SK-MEL-5 (cell line): ENCODE data around the gene ZNF208. TPM values are rescaled to one million over a fixed set of nuclear protein-coding genes. Genes with fewer than 3 reads are reported as not detected.
A peak's percentile ranks its signal among the peaks of the same experiment; 100 is the strongest.
"Not testable (repeated sequence)": the region's sequence is repeated elsewhere in the genome, so short reads cannot be mapped to it uniquely, and the experiment has no call there.

Source experiments
- DNase-seq: peaks from one replicate; pipeline ENCODE4 v3.0.0-alpha.2; 2016; ENCODE audit warnings: low read depth, low spot score
- in situ Hi-C: cut with HindIII; loops from 2 replicates; pipeline ENCODE4 v1.10.0; 2016; ENCODE audit warnings: low sequenced_read_pairs, high pct_unique_total_duplicates, low pct_unique_long_range_greater_than_20kb
- polyA plus RNA-seq, 2 experiments: library from polyadenylated mRNA; depleted of rRNA; stranded (reverse); fragments of >200 nt; gene quantifications; 2 replicates each; pipeline ENCODE4 v1.2.3, GENCODE V29; 2015
- total RNA-seq: library from RNA; depleted of rRNA; stranded (reverse); fragments of >200 nt; shearing (Covaris generic); gene quantifications from 2 replicates; pipeline ENCODE4 v1.2.3, GENCODE V29; 2014; rRNA removed

The ZNF208 gene
- total RNA-seq, result 0.26 and 0.90 TPM in 2 replicates
- 0.10 and 0.20 TPM in 2 replicates for polyA plus RNA-seq (2015; cell fraction: cytosol; rRNA removed)
- 1.1 and 1.7 TPM in 2 replicates for polyA plus RNA-seq (2015; cell fraction: nucleus; rRNA removed)

- peak; percentile 1 for DNase-seq
- in situ Hi-C loops, result not testable (repeated sequence)
Measured at GRCh38 chr19:22010437-22011143, at the start of gene ZNF208. Gene ZNF208 (minus strand): TSS chr19:22010943. CDS start chr19:22010794, 149 bp downstream.

GRCh38 chr19:22052644-22053013 lies 41.9 kb upstream of the ZNF208 start:
- in situ Hi-C loops, result no loop called here

GRCh38 chr19:22041151-22041550 lies 30.4 kb upstream of the ZNF208 start:
- DNase-seq, in situ Hi-C loops: not testable (repeated sequence)

More at GRCh38 chr19:22052644-22053013, 41.9 kb upstream of the ZNF208 start:
- DNase-seq, result no peak

DNA sequence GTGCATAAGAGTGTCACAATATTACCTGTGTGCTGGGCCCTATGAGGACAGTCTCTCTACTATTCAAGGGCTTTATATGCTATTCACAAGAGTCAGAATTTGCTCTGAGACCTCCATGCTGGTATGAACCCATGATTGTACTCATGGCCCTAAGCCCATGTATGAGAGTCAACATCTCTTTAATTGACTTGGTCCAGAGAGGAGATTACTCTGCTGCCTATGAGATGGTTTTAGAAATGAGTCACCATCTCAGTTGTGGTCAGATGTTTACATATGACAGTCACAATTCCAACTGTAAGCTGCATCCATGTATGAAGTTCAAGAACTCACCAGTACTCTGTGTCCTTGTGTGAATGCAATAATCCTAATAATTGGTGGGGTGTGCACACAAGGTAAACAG lies 19.9 kb upstream of the ZNF208 start:
- in situ Hi-C loops, result no loop called here
- no peak for DNase-seq

DNA sequence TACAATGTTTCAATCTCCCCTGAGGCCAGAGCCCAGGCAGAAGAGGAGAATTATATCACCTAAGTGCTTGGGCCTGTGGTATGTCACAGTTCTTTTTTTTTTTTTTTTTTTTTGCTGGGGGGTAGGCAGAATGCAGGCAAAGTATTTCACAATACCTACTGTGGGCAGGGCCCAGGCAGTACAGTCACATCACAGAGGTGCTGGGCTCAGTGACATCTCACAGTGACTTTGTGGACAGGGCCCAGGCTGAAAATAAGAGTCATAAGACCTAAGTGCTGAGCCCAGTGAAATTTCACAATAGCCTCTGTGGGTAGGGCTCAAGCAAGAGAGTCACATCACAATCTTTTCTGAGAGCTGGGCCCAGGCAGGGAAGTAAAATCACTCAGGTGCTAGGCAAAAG lies 15.9 kb upstream of the ZNF208 start:
- no peak for DNase-seq
- in situ Hi-C loops, result no loop called here

DNA sequence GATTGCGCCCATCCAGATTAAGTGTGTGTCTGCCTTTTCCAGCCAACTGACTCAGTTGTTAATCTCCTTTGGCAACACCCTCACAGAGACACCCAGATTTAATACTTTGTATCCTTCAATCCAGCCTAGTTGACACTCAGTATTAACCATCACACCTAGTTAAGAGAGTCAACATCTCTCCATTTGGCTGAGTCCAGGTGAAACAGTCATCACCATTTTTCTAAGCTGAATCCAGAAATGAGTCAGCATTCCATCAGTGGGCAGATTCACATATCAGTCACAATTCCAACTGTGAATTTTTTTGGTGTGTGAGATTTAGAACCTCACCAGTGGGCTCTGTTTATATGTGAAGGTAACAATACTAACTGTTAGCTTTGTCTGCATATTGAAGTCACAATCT lies 14.8 kb upstream of the ZNF208 start:
- in situ Hi-C loops, DNase-seq: not testable (repeated sequence)

GRCh38 chr19:21970466-21970865 lies 40.3 kb downstream of the ZNF208 start:
- DNase-seq, result no peak

GRCh38 chr19:21947775-21948174 lies 63.0 kb downstream of the ZNF208 start:
- in situ Hi-C loops, result no loop called here
- DNase-seq, result no peak

More at GRCh38 chr19:21970466-21970865, 40.3 kb downstream of the ZNF208 start:
- in situ Hi-C loops, result no loop called here

- in situ Hi-C loops, result no loop called here
- DNase-seq, result no peak
Measured at GRCh38 chr19:21940684-21941083, 70.1 kb downstream of the ZNF208 start.

DNA sequence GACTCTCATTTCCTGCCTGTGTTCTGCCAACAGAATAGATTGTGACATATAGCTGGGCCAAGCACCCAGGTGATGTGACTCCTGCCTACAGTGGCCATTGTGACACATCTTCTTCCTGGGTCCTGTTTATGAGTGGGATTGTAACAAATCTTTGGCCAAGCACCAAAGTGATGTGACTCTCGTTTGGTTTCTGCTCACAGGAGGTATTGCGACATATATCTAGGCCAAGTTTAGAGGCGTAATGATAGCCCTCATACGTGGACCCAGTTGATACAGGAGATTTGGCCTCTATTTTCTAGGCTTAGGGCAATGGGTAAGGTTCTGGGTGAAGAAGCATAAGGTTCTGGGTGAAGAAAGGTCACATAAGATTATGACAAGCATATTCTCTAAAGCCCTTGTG lies 76.2 kb downstream of the ZNF208 start:
- in situ Hi-C loops, result no loop called here
- DNase-seq, result no peak

DNA sequence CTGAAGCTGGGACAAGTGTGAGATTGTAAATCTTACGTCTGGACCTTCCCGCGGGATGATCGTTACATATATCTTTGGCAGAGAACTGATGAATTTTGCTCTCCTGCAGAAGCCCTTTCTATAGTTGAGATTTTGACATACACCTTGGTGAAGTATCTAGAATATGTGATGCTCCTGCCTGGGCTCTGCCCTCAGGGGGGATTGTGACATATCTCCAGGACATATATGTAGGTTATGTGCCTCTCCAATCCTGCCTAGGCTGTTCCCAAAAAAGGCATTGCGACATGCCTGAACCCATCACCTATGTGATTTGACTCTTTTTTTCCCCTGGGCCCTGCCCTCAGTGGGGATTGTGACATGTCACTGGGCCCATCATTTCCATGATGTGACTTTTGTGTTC lies 76.6 kb downstream of the ZNF208 start:
- DNase-seq, result no peak
- in situ Hi-C loops, result no loop called here

GRCh38 chr19:21922276-21922675 lies 88.5 kb downstream of the ZNF208 start:
- in situ Hi-C loops, result no loop called here
- no peak for DNase-seq

DNA sequence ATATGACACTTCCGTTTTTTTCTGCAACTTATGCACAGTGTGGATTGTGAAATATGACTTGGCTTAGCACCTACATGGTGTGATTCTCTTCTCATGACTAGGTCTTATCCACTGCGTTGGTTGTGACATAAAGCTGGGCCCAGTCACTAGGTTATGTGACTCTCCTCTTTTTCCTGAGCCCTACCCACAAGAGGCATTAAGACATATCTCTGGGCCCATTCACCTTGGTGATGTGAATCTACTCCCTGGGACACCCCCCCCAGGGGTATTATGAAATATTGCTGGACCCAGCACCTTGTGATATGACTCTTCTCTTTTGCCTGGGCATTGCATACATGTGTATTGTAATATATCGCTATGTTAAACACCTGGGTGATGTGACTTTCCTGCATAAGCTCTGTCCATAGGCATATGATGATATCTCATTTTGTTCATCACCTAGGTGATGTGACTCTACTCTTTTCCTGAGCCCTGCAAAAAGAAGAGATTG lies 89.0 kb downstream of the ZNF208 start:
- no peak for DNase-seq
- in situ Hi-C loops, result no loop called here

- in situ Hi-C loops, result no loop called here
- no peak for DNase-seq
Measured at GRCh38 chr19:21915411-21915810, 95.3 kb downstream of the ZNF208 start.

GRCh38 chr19:21912654-21913053 lies 98.1 kb downstream of the ZNF208 start:
- in situ Hi-C loops, result no loop called here

DNA sequence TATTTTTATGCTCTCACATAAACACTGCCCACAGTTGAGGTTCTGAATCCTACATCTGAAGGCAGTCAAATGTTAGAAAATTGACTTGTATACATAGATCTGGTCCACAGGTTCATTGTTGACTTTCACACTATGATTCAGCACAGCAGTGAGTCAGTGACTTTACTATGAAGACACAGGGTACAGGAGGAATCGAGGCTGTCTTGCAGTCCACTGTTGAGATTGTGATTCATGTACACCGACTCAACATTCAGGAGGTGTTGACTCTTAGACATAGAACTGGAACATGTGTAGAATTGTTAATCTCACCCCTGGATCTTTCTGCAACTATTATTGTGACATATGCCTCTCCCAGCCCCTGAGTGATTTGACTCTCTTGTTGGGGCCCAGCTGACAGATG lies 100.4 kb downstream of the ZNF208 start:
- in situ Hi-C loops, result no loop called here
- no peak for DNase-seq

More at GRCh38 chr19:21912654-21913053, 98.1 kb downstream of the ZNF208 start:
- no peak for DNase-seq

- DNase-seq, result no peak
- in situ Hi-C loops, result no loop called here
Measured at GRCh38 chr19:21908066-21908465, 102.7 kb downstream of the ZNF208 start.

GRCh38 chr19:21907516-21907915 lies 103.2 kb downstream of the ZNF208 start:
- in situ Hi-C loops, result no loop called here
- no peak for DNase-seq

- no peak for DNase-seq
- in situ Hi-C loops, result no loop called here
Measured at GRCh38 chr19:21902571-21902970, 108.2 kb downstream of the ZNF208 start.
